Activated CD4-positive, alpha-beta memory T cell treated with anti-CD3 and anti-CD28 coated beads, Interleukin-2, amount 10 ng/mL, durations not matched to agents 7 days and 5 days (primary cell): ENCODE results near the gene ARSI. TPM values are rescaled to one million over a fixed set of nuclear protein-coding genes. Genes with fewer than 3 reads are reported as not detected.

Experiments used
- CTCF ChIA-PET: fragments of 350-600 bp; sonication (Branson Sonifier 250); formaldehyde crosslinking; loops from one replicate; lab custom pipeline; 2021; ENCODE audit warnings: antibody characterized with exemption, inconsistent platforms; lab: Charles Lee
- POLR2A ChIA-PET: fragments of 350-600 bp; sonication (Branson Sonifier 250); formaldehyde crosslinking; loops from one replicate; lab custom pipeline; 2021; ENCODE audit warnings: antibody characterized with exemption; lab: Charles Lee
- DNase-seq: peaks from one replicate; pipeline ENCODE4 v3.0.0-alpha.2; 2020
- H3K27ac Mint-ChIP-seq: one replicate; pipeline ENCODE4 v1.8.0; 2021; ENCODE audit warnings: mild to moderate bottlenecking, mixed read lengths
- H3K27me3 Mint-ChIP-seq: one replicate; pipeline ENCODE4 v1.8.0; 2021; ENCODE audit warnings: mixed read lengths
- H3K36me3 Mint-ChIP-seq: one replicate; pipeline ENCODE4 v1.8.0; 2021; ENCODE audit warnings: low read depth, mixed read lengths
- H3K4me1 Mint-ChIP-seq: one replicate; pipeline ENCODE4 v1.8.0; 2021; ENCODE audit warnings: mixed read lengths
- H3K4me3 Mint-ChIP-seq: one replicate; pipeline ENCODE4 v1.8.0; 2021; ENCODE audit warnings: mild to moderate bottlenecking, mixed read lengths
- H3K9me3 Mint-ChIP-seq: one replicate; pipeline ENCODE4 v1.8.0; 2021; ENCODE audit warnings: mixed read lengths
- total RNA-seq, 2 experiments: library from RNA; stranded (reverse); gene quantifications; one replicate each; pipeline ENCODE4 v1.2.3, GENCODE V29; 2021

ARSI gene
- total RNA-seq, 2 experiments from 2014 or later: not detected

DNA sequence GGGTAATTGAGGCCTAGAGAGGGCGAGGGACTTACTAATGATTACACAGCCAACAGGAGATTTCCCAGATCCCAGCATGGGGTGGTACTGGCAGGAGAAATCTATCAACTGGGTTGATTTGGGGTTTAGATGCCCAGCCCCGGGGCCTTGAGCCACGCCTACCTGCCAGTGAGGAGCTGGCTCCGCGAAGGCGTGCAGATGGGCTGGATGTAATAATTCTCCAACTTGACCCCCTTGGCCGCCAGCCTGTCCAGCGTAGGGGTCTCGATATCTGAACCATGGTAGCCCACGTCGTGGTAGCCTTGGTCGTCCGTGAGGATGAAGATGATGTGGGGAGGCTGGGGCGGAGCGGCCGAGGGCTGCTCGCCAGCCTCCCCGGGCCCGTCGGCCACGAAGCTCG lies 804 bp downstream of the ARSI start:
- ChIA-PET POLR2A (no interaction called here), CTCF (no interaction called here)
- Mint-ChIP-seq H3K4me1 (no peaks in the 10 kb centered on the region), H3K4me3 (no peak overlapping the region), H3K9me3 (no peaks in the 10 kb centered on the region), H3K36me3 (no peaks in the 10 kb centered on the region), H3K27me3 (peaks cover 41% of the 10 kb centered on the region), H3K27ac (no peak overlapping the region)
- no peak for DNase-seq

DNA sequence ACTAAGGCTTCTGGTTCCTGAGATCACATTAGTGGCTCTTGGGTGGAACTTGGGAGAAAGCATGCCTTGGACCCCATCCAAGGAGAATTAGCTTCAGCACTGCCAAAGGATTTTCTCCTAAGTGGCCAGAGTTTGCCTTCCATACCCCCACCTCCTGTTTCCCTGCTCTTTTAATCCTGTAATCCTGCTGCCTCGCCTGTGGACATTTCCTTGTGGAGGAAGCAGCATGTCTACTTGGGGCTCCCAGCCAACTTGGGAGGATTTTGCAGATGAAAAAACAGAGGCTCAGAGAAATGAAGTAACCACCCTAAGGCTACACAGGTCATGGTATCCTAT lies 1.6 kb downstream of the ARSI start:
- H3K27me3 Mint-ChIP-seq: peaks cover 41% of the 10 kb centered on the region
- POLR2A ChIA-PET: no interaction called here
- no peaks in the 10 kb centered on the region for H3K36me3 Mint-ChIP-seq
- CTCF ChIA-PET: no interaction called here
- H3K27ac Mint-ChIP-seq: no peak overlapping the region
- H3K4me3 Mint-ChIP-seq: no peak overlapping the region
- no peak for DNase-seq
- H3K9me3 Mint-ChIP-seq: no peaks in the 10 kb centered on the region
- H3K4me1 Mint-ChIP-seq: no peaks in the 10 kb centered on the region

DNA sequence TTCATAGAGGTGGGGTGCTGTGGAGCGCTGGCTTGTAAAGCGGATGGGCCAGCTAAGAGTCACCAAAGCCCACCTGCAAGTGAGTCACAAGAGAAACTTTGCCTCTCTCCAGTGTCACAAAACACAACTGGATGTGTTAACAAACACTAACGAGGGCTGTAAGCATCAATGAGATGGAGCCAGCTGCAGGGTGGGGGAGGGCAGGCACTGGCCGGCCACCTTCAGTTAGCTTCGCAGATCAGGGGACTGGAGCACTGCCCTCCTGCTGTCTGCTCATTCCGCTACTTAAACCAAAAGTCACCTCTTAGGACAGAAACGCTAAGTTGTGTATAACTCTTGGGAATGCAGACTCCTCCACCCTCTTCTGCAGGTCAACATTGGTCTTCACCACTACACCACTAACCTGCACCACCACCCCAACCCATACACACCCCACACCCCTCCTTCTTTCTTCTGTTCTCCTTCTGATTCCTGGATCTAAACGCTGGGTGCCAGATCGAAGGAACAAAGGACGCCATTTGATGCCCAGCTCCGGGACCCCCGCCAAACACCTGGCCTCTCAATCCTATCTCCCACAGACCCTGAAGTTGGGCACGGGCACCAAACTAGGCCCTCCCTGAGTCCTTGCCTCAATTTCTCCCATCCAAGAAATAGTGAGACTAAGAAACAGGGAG lies 2.1 kb downstream of the ARSI start:
- no peak overlapping the region for H3K27ac Mint-ChIP-seq
- no peaks in the 10 kb centered on the region for H3K9me3 Mint-ChIP-seq
- no peak overlapping the region for H3K4me3 Mint-ChIP-seq
- H3K36me3 Mint-ChIP-seq: no peaks in the 10 kb centered on the region
- POLR2A ChIA-PET: interaction anchor here (0.7 kb wide), 1 partner anchor 19 kb away, joined by 4 read pairs; no protein-coding TSS in a partner anchor
- CTCF ChIA-PET: interaction anchor here (1.2 kb wide), 1 partner anchor 135 kb away, joined by 4 read pairs; no protein-coding TSS in a partner anchor
- peaks cover 41% of the 10 kb centered on the region for H3K27me3 Mint-ChIP-seq
- no peaks in the 10 kb centered on the region for H3K4me1 Mint-ChIP-seq
- DNase-seq: no peak

DNA sequence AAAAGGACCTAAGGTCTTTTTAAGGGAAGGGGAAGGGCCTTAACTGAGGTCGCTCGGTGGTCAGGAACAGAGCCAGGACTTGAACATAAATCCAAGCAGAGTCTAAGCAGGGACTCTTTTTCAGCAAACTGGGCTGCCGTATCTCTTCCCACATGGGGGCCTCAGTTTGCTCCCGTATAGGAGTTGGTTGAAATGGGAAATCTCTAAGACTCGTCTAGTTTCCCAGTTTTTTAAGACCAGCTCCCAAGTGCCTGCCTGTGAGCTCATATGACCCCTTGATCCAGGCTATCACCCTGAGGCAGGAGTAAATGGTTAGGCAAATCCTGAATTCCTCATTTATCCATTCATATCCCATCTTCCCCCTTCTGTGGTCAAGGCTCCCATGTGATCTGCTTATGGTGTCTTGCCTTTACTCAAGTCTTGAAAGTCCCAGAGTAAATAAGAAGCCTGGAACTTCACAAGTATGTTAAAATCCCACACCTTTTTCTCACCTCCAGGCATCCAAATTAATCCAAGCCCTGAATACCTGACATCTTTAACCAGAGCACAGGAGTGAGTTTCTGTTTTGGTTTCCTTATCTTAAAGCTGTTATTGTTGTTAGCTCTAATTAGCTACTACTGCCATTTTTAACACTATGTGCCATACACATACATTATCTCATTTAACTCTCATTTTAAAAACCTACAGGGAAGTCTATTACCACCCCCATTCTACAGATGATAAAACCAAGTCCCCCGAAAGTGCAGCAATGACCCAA lies 3.0 kb downstream of the ARSI start:
- DNase-seq: no peak
- Mint-ChIP-seq H3K4me1 (no peaks in the 10 kb centered on the region), H3K27ac (no peak overlapping the region), H3K9me3 (no peaks in the 10 kb centered on the region), H3K27me3 (peaks cover 37% of the 10 kb centered on the region), H3K4me3 (no peak overlapping the region), H3K36me3 (no peaks in the 10 kb centered on the region)
- CTCF ChIA-PET: interaction anchor here (1.2 kb wide), 1 partner anchor 136 kb away, joined by 4 read pairs; no protein-coding TSS in a partner anchor
- POLR2A ChIA-PET: interaction anchor here (0.7 kb wide), 1 partner anchor 20 kb away, joined by 4 read pairs; no protein-coding TSS in a partner anchor

DNA sequence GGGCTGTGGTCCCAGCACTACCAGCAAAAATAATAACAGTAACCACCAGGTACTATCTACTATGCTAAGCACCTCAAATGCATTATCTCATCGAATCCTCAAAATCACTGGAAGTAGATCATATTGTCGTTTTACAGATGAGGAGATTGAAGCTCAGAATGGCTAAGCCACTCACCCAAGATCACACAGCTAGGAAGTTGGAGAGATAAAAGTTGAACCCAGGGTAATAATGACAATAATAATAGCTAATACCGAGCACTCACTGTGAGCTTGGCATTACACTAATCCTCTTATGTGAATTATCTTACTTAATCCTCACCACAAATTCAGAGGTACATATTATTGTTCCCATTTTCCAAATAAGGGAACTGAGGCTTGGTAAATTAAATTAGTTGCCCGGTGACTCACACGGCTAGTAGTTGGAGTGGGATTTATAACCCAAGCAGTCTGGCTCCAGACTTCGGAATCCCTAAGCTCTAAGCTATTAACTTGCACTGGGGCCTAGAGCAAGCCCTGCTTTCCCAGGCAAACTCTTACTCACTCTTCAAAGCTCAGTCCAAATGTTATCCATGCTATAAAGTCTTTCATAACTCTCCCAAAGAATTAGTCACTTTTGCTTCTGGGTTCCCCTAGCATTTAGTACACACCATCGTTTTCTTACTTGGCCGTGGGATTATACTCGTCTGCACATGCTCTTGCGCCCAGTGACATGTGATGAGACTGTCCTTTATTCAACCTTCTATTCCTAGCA lies 3.8 kb downstream of the ARSI start:
- no peak for DNase-seq
- peaks cover 32% of the 10 kb centered on the region for H3K27me3 Mint-ChIP-seq
- no peak overlapping the region for H3K27ac Mint-ChIP-seq
- no peaks in the 10 kb centered on the region for H3K4me1 Mint-ChIP-seq
- ChIA-PET CTCF (no interaction called here), POLR2A (no interaction called here)
- H3K4me3 Mint-ChIP-seq: no peak overlapping the region
- H3K9me3 Mint-ChIP-seq: no peaks in the 10 kb centered on the region
- H3K36me3 Mint-ChIP-seq: no peaks in the 10 kb centered on the region

DNA sequence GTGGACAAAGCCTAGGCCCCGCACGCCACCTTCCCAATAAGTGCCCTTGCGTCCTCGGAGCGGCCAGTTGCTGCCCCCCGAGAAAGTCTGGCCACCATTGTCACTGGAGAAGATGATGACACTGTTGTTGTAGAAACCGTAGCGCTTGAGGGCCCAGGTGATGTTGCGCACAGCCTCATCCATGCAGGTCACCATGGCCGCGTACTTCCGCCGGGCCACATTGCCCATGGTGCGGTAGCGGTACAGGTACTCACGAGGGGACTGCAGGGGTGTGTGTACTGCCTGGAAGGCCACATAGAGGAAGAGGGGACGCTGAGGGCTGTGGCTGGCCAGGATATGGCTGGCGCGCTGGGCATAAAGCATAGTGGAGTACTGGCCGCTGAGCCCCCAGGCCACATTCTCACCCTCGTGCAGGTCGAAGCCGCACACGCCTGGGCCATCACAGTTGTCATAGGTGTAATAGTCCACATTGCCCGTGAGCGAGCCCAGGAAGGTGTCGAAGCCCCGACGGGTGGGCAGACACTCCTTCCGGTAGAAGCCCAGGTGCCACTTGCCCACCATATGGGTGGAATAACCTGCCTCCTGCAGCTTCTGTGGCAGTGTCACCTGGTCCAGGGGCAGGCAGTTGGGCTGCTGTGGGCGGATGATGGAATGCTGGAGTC lies 4.6 kb downstream of the ARSI start:
- Mint-ChIP-seq H3K4me3 (no peak overlapping the region), H3K27me3 (peaks cover 25% of the 10 kb centered on the region), H3K36me3 (no peaks in the 10 kb centered on the region), H3K27ac (no peak overlapping the region), H3K4me1 (no peaks in the 10 kb centered on the region), H3K9me3 (no peaks in the 10 kb centered on the region)
- no peak for DNase-seq
- ChIA-PET CTCF (no interaction called here), POLR2A (no interaction called here)

DNA sequence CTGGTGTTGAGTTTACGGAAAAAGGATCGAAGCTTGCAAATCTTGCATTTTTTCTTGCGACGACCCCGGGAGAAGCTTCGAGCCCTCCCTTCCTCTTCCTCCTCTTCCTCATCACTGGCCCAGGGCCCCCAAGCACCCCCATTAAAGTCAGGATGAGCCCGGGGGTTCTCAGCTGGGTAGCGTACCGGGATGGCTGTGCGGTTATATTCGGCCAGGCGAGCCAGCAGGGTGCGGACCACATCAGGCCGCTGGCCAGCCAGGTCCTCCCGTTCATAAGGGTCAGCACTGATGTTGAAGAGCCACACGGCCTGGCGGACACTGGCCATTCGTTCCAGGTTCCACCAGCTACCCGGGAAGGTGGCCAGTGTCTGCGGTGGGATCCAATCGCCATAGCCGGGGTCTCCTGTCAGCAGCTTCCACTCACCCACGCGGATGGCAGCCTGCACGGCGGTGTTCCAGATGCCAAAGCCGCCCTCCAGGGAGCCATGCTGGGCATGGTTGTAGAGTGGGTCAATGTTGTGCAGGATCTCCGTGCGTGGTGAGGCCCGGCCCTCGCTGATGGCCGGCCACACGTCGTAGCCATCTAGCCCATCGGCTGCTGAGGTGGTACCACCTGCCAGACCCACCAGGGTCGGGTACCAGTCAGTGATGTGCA lies 5.3 kb downstream of the ARSI start:
- Mint-ChIP-seq H3K4me3 (no peak overlapping the region), H3K4me1 (no peaks in the 10 kb centered on the region), H3K27me3 (peaks cover 22% of the 10 kb centered on the region), H3K9me3 (no peaks in the 10 kb centered on the region), H3K27ac (no peak overlapping the region), H3K36me3 (no peaks in the 10 kb centered on the region)
- DNase-seq: no peak
- ChIA-PET CTCF (no interaction called here), POLR2A (no interaction called here)

DNA sequence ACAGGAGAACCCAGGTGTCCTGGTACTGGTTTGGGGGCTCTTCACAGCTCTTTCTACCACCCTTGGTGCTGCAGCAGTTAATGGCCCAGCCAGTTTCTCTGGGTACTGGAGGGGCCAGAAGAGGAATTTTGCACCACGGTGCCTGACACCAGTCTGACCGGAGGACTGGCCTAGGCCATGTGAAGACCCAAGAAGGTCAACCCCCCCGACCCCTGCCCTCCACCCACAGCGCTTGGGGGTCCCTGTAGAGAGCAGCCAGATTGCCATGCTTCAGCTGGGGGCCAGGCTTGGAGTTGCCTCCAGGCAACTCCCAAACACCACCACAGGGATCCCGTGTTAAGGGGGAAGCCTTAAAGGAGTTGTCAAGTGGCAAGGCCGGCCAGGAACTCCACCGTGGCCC lies 6.2 kb downstream of the ARSI start:
- CTCF ChIA-PET: no interaction called here
- Mint-ChIP-seq H3K27me3 (peaks cover 19% of the 10 kb centered on the region), H3K9me3 (no peaks in the 10 kb centered on the region), H3K36me3 (no peaks in the 10 kb centered on the region), H3K4me3 (no peak overlapping the region), H3K4me1 (no peaks in the 10 kb centered on the region), H3K27ac (no peak overlapping the region)
- no peak for DNase-seq
- POLR2A ChIA-PET: no interaction called here

DNA sequence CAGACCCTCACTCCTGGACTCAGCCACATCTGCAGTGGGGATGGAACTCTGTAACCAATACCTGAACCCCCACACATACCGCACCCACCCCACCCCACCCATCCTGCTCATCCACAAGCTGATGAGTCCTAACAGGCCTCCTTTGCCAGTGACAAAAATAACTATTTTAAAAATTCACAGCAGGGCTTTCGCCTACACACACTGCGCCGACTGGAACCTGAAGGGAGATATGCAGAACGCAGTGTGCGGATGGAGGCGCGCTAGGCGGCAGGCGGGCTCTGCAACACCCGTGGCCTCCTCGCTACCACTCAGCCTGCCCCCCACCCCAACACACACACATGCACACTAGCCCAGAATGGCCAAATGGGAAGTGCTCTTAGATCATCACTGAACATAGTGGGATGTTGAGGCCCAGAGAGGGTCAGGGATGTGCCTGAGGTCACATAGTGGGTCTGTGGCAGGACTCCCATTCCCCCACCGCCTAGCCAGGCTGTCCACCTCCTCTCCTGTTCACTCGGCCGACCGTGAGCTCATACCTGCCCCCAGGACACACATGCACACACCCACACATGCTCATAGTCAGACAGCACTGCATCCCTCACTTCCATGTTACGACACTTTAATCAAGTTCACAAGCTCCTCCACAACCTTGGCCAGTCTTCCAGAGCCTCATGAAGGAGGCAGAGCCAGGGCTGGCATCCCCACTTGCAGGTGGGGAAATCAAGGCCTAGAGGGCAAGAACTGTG lies 6.8 kb downstream of the ARSI start:
- CTCF ChIA-PET: no interaction called here
- Mint-ChIP-seq H3K36me3 (no peaks in the 10 kb centered on the region), H3K4me3 (no peak overlapping the region), H3K9me3 (no peaks in the 10 kb centered on the region), H3K27me3 (peaks cover 14% of the 10 kb centered on the region), H3K4me1 (no peaks in the 10 kb centered on the region), H3K27ac (no peak overlapping the region)
- no peak for DNase-seq
- POLR2A ChIA-PET: no interaction called here

DNA sequence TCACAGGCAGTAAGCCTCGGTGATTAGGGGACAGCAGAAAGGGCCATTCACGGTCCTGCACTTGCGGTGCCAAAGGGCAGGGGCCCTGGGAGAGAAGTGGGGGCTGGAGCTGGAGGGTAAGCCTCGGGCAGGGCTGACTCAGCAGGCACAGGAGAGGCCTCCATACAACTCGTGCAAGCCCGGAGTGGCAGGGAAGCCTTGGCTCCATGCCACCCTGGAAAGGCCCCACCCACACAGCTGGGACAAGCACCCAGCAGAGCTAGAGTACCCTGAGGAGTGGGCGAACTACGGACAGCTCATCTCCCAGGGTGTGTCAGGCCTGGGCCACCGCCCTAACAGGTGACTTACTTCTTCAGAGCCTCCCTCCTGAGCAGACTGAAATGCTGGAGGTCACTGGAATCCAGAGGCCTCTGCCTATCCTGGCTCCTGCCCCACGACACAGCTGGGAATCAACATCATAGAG lies 7.5 kb downstream of the ARSI start:
- Mint-ChIP-seq H3K36me3 (no peaks in the 10 kb centered on the region), H3K9me3 (no peaks in the 10 kb centered on the region), H3K27ac (no peak overlapping the region), H3K4me1 (no peaks in the 10 kb centered on the region), H3K27me3 (peaks cover 9% of the 10 kb centered on the region), H3K4me3 (no peak overlapping the region)
- no peak for DNase-seq
- ChIA-PET POLR2A (no interaction called here), CTCF (no interaction called here)

DNA sequence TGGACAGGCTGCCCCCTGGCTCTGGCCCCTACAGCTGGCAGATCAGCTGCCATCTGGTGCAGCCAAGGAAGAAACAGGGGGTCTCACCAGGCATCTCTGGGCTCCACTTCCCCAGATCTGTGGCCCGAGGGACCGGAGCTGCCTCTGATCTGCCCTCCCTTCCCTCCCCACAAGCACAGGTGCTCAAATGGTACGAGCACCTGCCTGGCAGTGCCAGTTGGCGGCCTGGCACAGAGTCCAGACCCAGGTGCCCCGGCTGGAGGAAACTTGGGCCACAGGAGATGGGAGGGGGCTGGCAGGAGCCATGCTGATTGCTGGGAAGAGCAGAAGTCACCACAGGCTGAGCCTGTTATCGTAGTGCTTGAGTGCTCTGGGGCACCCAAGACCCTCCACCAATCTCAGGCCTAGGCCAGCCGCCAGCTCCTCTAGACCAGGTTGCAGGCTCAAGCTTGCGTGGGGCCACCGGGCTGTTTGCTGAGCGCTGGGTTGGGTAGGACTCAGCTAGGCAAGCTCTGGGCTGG lies 8.1 kb downstream of the ARSI start:
- DNase-seq: no peak
- no peaks in the 10 kb centered on the region for H3K36me3 Mint-ChIP-seq
- H3K4me3 Mint-ChIP-seq: no peak overlapping the region
- H3K27ac Mint-ChIP-seq: no peak overlapping the region
- POLR2A ChIA-PET: no interaction called here
- CTCF ChIA-PET: no interaction called here
- H3K9me3 Mint-ChIP-seq: no peaks in the 10 kb centered on the region
- H3K4me1 Mint-ChIP-seq: no peaks in the 10 kb centered on the region
- H3K27me3 Mint-ChIP-seq: peaks cover 7% of the 10 kb centered on the region
